NCI-H524 (cell line): ENCODE data around the gene CRIP1.
A peak's percentile ranks its signal among the peaks of the same experiment; 100 is the strongest.

ENCODE experiments used
- DNase-seq, 2 experiments: peaks; one replicate each; lab custom pipeline; 2025; lab: John Stamatoyannopoulos, UW

CRIP1 gene

GRCh38 chr14:105492971-105493871 is 6.5 kb downstream of the CRIP1 start:
- no peak for DNase-seq

GRCh38 chr14:105493921-105494605 is 7.4 kb downstream of the CRIP1 start:
- no peak for DNase-seq

GRCh38 chr14:105494606-105494929 is 7.9 kb downstream of the CRIP1 start:
- DNase-seq, result no peak

- DNase-seq, result no peak
These were observed 8.7 kb downstream of the CRIP1 start for GRCh38 chr14:105495101-105495989.

- no peak for DNase-seq
These were observed 9.5 kb downstream of the CRIP1 start for GRCh38 chr14:105495990-105496830.

GRCh38 chr14:105496831-105497591 is 10.3 kb downstream of the CRIP1 start:
- DNase-seq, result no peak

- DNase-seq, result no peak
These were observed 11.2 kb downstream of the CRIP1 start for GRCh38 chr14:105497671-105498429.

GRCh38 chr14:105498430-105499255 is 12.0 kb downstream of the CRIP1 start:
- DNase-seq, result no peak

- DNase-seq, result peak; percentile 48 to 59
These were observed 12.8 kb downstream of the CRIP1 start for GRCh38 chr14:105499256-105500035.

- no peak for DNase-seq
These were observed 13.5 kb downstream of the CRIP1 start for GRCh38 chr14:105500036-105500725.

- no peak for DNase-seq
These were observed 14.0 kb downstream of the CRIP1 start for GRCh38 chr14:105500726-105501101.

- DNase-seq, result no peak
These were observed 15.0 kb downstream of the CRIP1 start for GRCh38 chr14:105501504-105502291.

- no peak for DNase-seq
These were observed 16.0 kb downstream of the CRIP1 start for GRCh38 chr14:105502446-105503295.

GRCh38 chr14:105503296-105503640 is 16.6 kb downstream of the CRIP1 start:
- no peak for DNase-seq

GRCh38 chr14:105503935-105504692 is 17.4 kb downstream of the CRIP1 start:
- no peak for DNase-seq
